IMR-90 (cell line): ENCODE data around the gene DRD4. TPM values are rescaled to one million over a fixed set of nuclear protein-coding genes. Genes with fewer than 3 reads are reported as not detected.

Experiments
- ATAC-seq: fragments of 200-7000 bp; cut with Tn5 transposase; 2 replicates; pipeline ENCODE4 v1.9.1; 2020; ENCODE audit warnings: low read depth, mild to moderate bottlenecking, moderate library complexity
- BruUV-seq: library from RNA; stranded (reverse); fragments of 400-500 nt; replicated peaks from 2 replicates; lab custom pipeline; 2021; lab: Mats Ljungman, UMichigan
- CTCF ChIA-PET: fragments of 300-600 bp; formaldehyde crosslinking; extraction: SDS; loops from one replicate; lab custom pipeline; 2021; ENCODE audit warnings: antibody characterized with exemption; lab: Yijun Ruan, JAX
- POLR2A ChIA-PET: fragments of 300-600 bp; sonication (Branson Sonifier 250); formaldehyde crosslinking; loops from one replicate; lab custom pipeline; 2022; ENCODE audit warnings: antibody characterized with exemption; ENCODE audit not compliant: unreplicated experiment; lab: Charles Lee
- DNase-seq: peaks from one replicate; pipeline ENCODE4 v3.0.0; 2013
- H2AFZ ChIP-seq: replicated peaks from 2 replicates; pipeline ENCODE3; 2013; ENCODE audit warnings: low read length, mild to moderate bottlenecking; ENCODE audit not compliant: poor library complexity
- H2AK5ac ChIP-seq: 2 replicates; pipeline ENCODE4 v1.6.1; 2013; ENCODE audit warnings: low read depth, low read length, inconsistent platforms
- H2AK9ac ChIP-seq: replicated peaks from 2 replicates; pipeline ENCODE3; 2013; ENCODE audit warnings: mild to moderate bottlenecking, low read depth, low read length, moderate library complexity; ENCODE audit not compliant: poor library complexity
- H2BK120ac ChIP-seq: 2 replicates; pipeline ENCODE4 v1.6.1; 2013; ENCODE audit warnings: low read depth, low read length, inconsistent platforms
- H2BK15ac ChIP-seq: 3 replicates; pipeline ENCODE4 v1.6.1; 2013; ENCODE audit warnings: low read depth, low read length, inconsistent platforms
- H2BK20ac ChIP-seq: 2 replicates; pipeline ENCODE4 v1.6.1; 2013; ENCODE audit warnings: low read depth, mild to moderate bottlenecking, inconsistent platforms, low read length, moderate library complexity
- H2BK5ac ChIP-seq: 2 replicates; pipeline ENCODE4 v1.6.1; 2013; ENCODE audit warnings: mild to moderate bottlenecking, low read depth, low read length, inconsistent platforms; ENCODE audit not compliant: poor library complexity, severe bottlenecking
- H3K14ac ChIP-seq: replicated peaks from 2 replicates; pipeline ENCODE4 v1.6.1; 2013; ENCODE audit warnings: low read depth, low read length, inconsistent platforms
- H3K18ac ChIP-seq: 2 replicates; pipeline ENCODE4 v1.6.1; 2013; ENCODE audit warnings: low read depth, low read length, control low read depth
- H3K23ac ChIP-seq: 2 replicates; pipeline ENCODE4 v1.6.1; 2013; ENCODE audit warnings: low read depth, low read length, inconsistent platforms
- H3K27ac ChIP-seq: 2 replicates; pipeline ENCODE4 v1.5.1; 2013; ENCODE audit warnings: mild to moderate bottlenecking, control low read depth, low read length; ENCODE audit not compliant: insufficient read depth
- H3K27me3 ChIP-seq: 2 replicates; pipeline ENCODE4 v1.6.1; 2013; ENCODE audit warnings: low read length; ENCODE audit not compliant: control insufficient read depth, insufficient read depth
- H3K36me3 ChIP-seq: 2 replicates; pipeline ENCODE4 v1.6.1; 2013; ENCODE audit warnings: low read length, mixed read lengths; ENCODE audit not compliant: control insufficient read depth, insufficient read depth
- H3K4ac ChIP-seq: 2 replicates; pipeline ENCODE4 v1.6.1; 2013; ENCODE audit warnings: low read depth, low read length, inconsistent platforms
- H3K4me1 ChIP-seq: 2 replicates; pipeline ENCODE4 v1.6.1; 2013; ENCODE audit warnings: low read length, mixed read lengths; ENCODE audit not compliant: control insufficient read depth, insufficient read depth
- H3K4me2 ChIP-seq: 2 replicates; pipeline ENCODE4 v1.6.1; 2013; ENCODE audit warnings: low read depth, mild to moderate bottlenecking, control low read depth, low read length, moderate library complexity
- H3K4me3 ChIP-seq: 2 replicates; pipeline ENCODE4 v1.5.1; 2013; ENCODE audit warnings: low read depth, mild to moderate bottlenecking, control low read depth, low read length, moderate library complexity; ENCODE audit not compliant: insufficient read depth
- H3K56ac ChIP-seq: 2 replicates; pipeline ENCODE4 v1.6.1; 2013; ENCODE audit warnings: low read length, inconsistent platforms; ENCODE audit not compliant: insufficient read depth; ENCODE audit errors: extremely low read depth
- H3K79me1 ChIP-seq, 2 experiments: 2 replicates each; pipeline ENCODE4 v1.6.1; 2013; ENCODE audit warnings: low read length in 2 of 2, inconsistent platforms in 1 of 2, low read depth in 1 of 2
- H3K9ac ChIP-seq: 2 replicates; pipeline ENCODE4 v1.6.1; 2013; ENCODE audit warnings: low read depth, low read length, control low read depth
- H3K9me1 ChIP-seq: 2 replicates; pipeline ENCODE4 v1.6.1; 2013; ENCODE audit warnings: low read length, inconsistent platforms; ENCODE audit not compliant: insufficient read depth
- H3K9me3 ChIP-seq: 2 replicates; pipeline ENCODE4 v1.6.1; 2013; ENCODE audit warnings: low read length; ENCODE audit not compliant: control insufficient read depth, insufficient read depth
- H4K20me1 ChIP-seq: 2 replicates; pipeline ENCODE4 v1.6.1; 2013; ENCODE audit warnings: low read length, inconsistent platforms; ENCODE audit not compliant: insufficient read depth
- H4K5ac ChIP-seq: 2 replicates; pipeline ENCODE4 v1.6.1; 2013; ENCODE audit warnings: mild to moderate bottlenecking, low read depth, low read length, control low read depth
- H4K8ac ChIP-seq, 2 experiments: 2 replicates each; pipeline ENCODE4 v1.6.1; 2013; ENCODE audit warnings: low read depth in 2 of 2, low read length in 2 of 2, control low read depth in 1 of 2, inconsistent platforms in 1 of 2
- H4K91ac ChIP-seq: 2 replicates; pipeline ENCODE4 v1.6.1; 2013; ENCODE audit warnings: low read depth, low read length, inconsistent platforms; ENCODE audit not compliant: insufficient read depth
- BHLHE40 ChIP-seq: fragments of 150-350 bp; IDR thresholded peaks from 2 replicates; pipeline ENCODE4 v1.6.1; 2016; ENCODE audit warnings: mild to moderate bottlenecking, low read depth, low read length
- CEBPB ChIP-seq: IDR thresholded peaks from 2 replicates; pipeline ENCODE4 v1.6.1; 2012; ENCODE audit warnings: low read depth, low read length, improper control_type of control experiment
- CHD1 ChIP-seq: IDR thresholded peaks from 2 replicates; pipeline ENCODE4 v1.6.1; 2012; ENCODE audit warnings: low read depth, low read length, improper control_type of control experiment
- CTCF ChIP-seq: conservative IDR thresholded peaks from 2 replicates; pipeline ENCODE4 v1.5.1; 2012; ENCODE audit warnings: mild to moderate bottlenecking, low read depth, low read length, improper control_type of control experiment
- ELK1 ChIP-seq: fragments of 150-350 bp; IDR thresholded peaks from 2 replicates; pipeline ENCODE4 v1.6.1; 2016; ENCODE audit warnings: low read depth, mild to moderate bottlenecking, low read length, moderate library complexity, borderline replicate concordance
- FOS ChIP-seq: fragments of 150-350 bp; IDR thresholded peaks from 2 replicates; pipeline ENCODE4 v1.6.1; 2016; ENCODE audit warnings: low read depth, low read length
- MAFK ChIP-seq: IDR thresholded peaks from 2 replicates; pipeline ENCODE4 v1.6.1; 2012; ENCODE audit warnings: low read depth, low read length, improper control_type of control experiment
- MAZ ChIP-seq: IDR thresholded peaks from 2 replicates; pipeline ENCODE4 v1.6.1; 2012; ENCODE audit warnings: low read depth, mild to moderate bottlenecking, low read length, improper control_type of control experiment, moderate library complexity, borderline replicate concordance
- MXI1 ChIP-seq: IDR thresholded peaks from 2 replicates; pipeline ENCODE4 v1.6.1; 2012; ENCODE audit warnings: low read depth, mild to moderate bottlenecking, low read length, moderate library complexity, borderline replicate concordance
- NFE2L2 ChIP-seq: fragments of 150-350 bp; IDR thresholded peaks from 2 replicates; pipeline ENCODE4 v1.6.1; 2016; ENCODE audit warnings: low read depth, mild to moderate bottlenecking, low read length
- POLR2A ChIP-seq: IDR thresholded peaks from 2 replicates; pipeline ENCODE4 v1.6.1; 2012; ENCODE audit warnings: mild to moderate bottlenecking, low read depth, low read length
- RAD21 ChIP-seq: IDR thresholded peaks from 2 replicates; pipeline ENCODE4 v1.6.1; 2012; ENCODE audit warnings: low read length, improper control_type of control experiment
- RCOR1 ChIP-seq: IDR thresholded peaks from 2 replicates; pipeline ENCODE4 v1.6.1; 2012; ENCODE audit warnings: mild to moderate bottlenecking, low read length, improper control_type of control experiment; ENCODE audit not compliant: insufficient replicate concordance
- RFX5 ChIP-seq: IDR thresholded peaks from 2 replicates; pipeline ENCODE4 v1.8.0; 2012; ENCODE audit warnings: low read depth, mild to moderate bottlenecking, low read length, moderate library complexity
- SMC3 ChIP-seq: fragments of 150-350 bp; IDR thresholded peaks from 2 replicates; pipeline ENCODE4 v1.6.1; 2016; ENCODE audit warnings: low read depth, mild to moderate bottlenecking, antibody characterized with exemption, low read length, moderate library complexity
- USF2 ChIP-seq: fragments of 150-350 bp; IDR thresholded peaks from 2 replicates; pipeline ENCODE4 v1.6.1; 2017; ENCODE audit warnings: mild to moderate bottlenecking, antibody characterized with exemption, low read length, low read depth
- WGBS, 2 experiments: methylation state at CpG; one replicate each; pipeline versions ENCODE4 v1.1.5 to v1.1.7; 2013; ENCODE audit warnings: missing lambda C conversion rate in 2 of 2; ENCODE audit not compliant: insufficient read length in 1 of 2; ENCODE audit errors: extremely low coverage in 2 of 2; 5-methylcytosine and 5-hydroxymethylcytosine counted together
- dilution Hi-C: fragments of 300-500 bp; cut with HindIII; formaldehyde crosslinking; loops from one replicate; pipeline ENCODE4 v1.14.3; 2018; ENCODE audit warnings: low sequenced_read_pairs; ENCODE audit not compliant: unreplicated experiment
- in situ Hi-C: fragments of 300-500 bp; cut with MboI; formaldehyde crosslinking; loops from 3 replicates; pipeline ENCODE4 v1.14.3; 2019; ENCODE audit warnings: low sequenced_read_pairs, inconsistent platforms, mixed read lengths
- intact Hi-C: fragments of 100-400 bp; cut with micrococcal nuclease; formaldehyde crosslinking; loops from 2 replicates; pipeline ENCODE4 v1.10.0; 2022
- polyA plus RNA-seq, 3 experiments: library from polyadenylated mRNA; depleted of rRNA; stranded (reverse); fragments of >200 nt; gene quantifications; 2 replicates each; pipeline ENCODE4 v1.2.3, GENCODE V29; 2012; ENCODE audit warnings: low replicate concordance in 1 of 3
- total RNA-seq: library from RNA; depleted of rRNA; stranded (reverse); fragments of >200 nt; gene quantifications from 2 replicates; pipeline ENCODE4 v1.2.3, GENCODE V29; 2012

The DRD4 gene
- total and polyA plus RNA-seq, 2 of the 4 experiments (the other 2 are of a cell fraction), result not detected

GRCh38 chr11:593347-593746 is 43.7 kb upstream of the DRD4 start:
- CTCF ChIA-PET, result no interaction called here
- intact Hi-C loops (no loop called here), dilution Hi-C loops (no loop called here), in situ Hi-C loops (no loop called here)
- Histone ChIP-seq H3K14ac (no peak overlapping the region), H2AK9ac (no peak overlapping the region), H3K4me3 (no peak overlapping the region), H3K9ac (no peak overlapping the region), H3K79me1 (peaks cover 30 to 62% of the 10 kb centered on the region in 2 experiments), H3K27me3 (no peaks in the 10 kb centered on the region), H2AK5ac (no peak overlapping the region), H3K36me3 (peaks cover 71% of the 10 kb centered on the region), H3K4me1 (no peaks in the 10 kb centered on the region), H4K5ac (no peak overlapping the region), H3K9me3 (no peaks in the 10 kb centered on the region), H3K56ac (no peak overlapping the region), H2BK20ac (no peak overlapping the region), H2BK120ac (no peak overlapping the region), H3K18ac (no peak overlapping the region), H2BK5ac (no peak overlapping the region), H2BK15ac (no peak overlapping the region), H3K4me2 (no peak overlapping the region), H4K20me1 (peaks cover 54% of the 10 kb centered on the region), H3K4ac (no peak overlapping the region), H3K23ac (no peak overlapping the region), H4K91ac (no peak overlapping the region), H2AFZ (no peak overlapping the region), H3K9me1 (no peaks in the 10 kb centered on the region; the same call in 1 of the 2 replicates), H4K8ac (no peak overlapping the region), H3K27ac (no peak overlapping the region)
- POLR2A ChIA-PET, result no interaction called here
- TF ChIP-seq RCOR1, result no peak
- TF ChIP-seq MXI1, result no peak
- TF ChIP-seq MAZ, result no peak
- TF ChIP-seq RFX5, result no peak
- no peak for TF ChIP-seq CHD1
- no peak for TF ChIP-seq USF2
- no peak for TF ChIP-seq CTCF
- TF ChIP-seq POLR2A, result no peak
- no peak for TF ChIP-seq ELK1
- no peak for TF ChIP-seq SMC3
- TF ChIP-seq CEBPB, result no peak
- no peak for TF ChIP-seq BHLHE40
- TF ChIP-seq FOS, result no peak
- TF ChIP-seq RAD21, result no peak
- TF ChIP-seq NFE2L2, result no peak
- no peak for TF ChIP-seq MAFK
- DNase-seq (no peak), ATAC-seq (no peak)
- BruUV-seq, result no TSS peak
- WGBS, 2 experiments, result 80% methylated on average over 6 of the region's 21 CpGs; no CpG with 5 or more reads in 1 of the 2 experiments
